ENCODE data around the gene PELI3.
"Not testable (repeated sequence)": the region's sequence is repeated elsewhere in the genome, so short reads cannot be mapped to it uniquely, and the experiment has no call there.

Gene PELI3

DNA sequence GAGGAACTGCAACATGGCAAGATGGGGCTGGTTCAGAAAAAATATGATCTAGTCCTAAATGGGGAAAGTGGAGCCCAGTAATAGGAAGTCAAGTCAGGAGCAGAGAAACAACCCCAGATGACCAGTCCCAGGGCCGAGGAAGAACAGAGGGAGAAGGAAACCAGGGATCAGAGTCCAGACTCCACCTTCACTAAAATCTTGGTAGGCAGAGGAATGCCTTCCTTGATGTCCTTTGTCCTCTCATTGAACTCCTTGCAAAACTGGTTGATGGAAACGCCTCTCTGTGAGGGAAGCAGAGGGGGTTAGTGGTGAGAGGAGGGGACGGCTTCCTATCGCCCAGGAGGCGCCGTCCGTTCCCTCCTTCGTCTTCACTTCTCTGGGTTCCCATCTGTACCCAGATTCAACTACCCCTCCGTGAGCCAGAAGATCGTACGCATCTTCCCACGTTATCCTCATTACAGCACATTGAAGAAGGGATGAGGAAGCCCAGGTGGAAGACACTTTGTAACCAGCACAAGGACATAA is 28.7 kb upstream of the PELI3 start:
- Histone ChIP-seq H4K20me1 (ENCODE audit: insufficient read depth, low read length) (no peaks in the 10 kb centered on the region), H3K79me2 (ENCODE audit: insufficient read depth, low read length) (no peaks in the 10 kb centered on the region), H3K36me3 (ENCODE audit: insufficient read depth, low read length) (peaks cover 25% of the 10 kb centered on the region), H2AFZ (ENCODE audit: low read length) (peak overlapping the region; percentile 29; the same call in 1 of the 2 replicates), H3F3A (ENCODE audit: insufficient read depth, low read length) (no peaks in the 10 kb centered on the region), H3K4me3 (ENCODE audit: low read depth, low read length, poor library complexity, severe bottlenecking) (peak overlapping the region; percentile 86), H3K4me2 (ENCODE audit: low read length) (peak overlapping the region; percentile 94), H3K4me1 (ENCODE audit: insufficient read depth, low read length, severe bottlenecking) (peaks cover 7% of the 10 kb centered on the region), H3K27ac (ENCODE audit: low read depth, low read length, poor library complexity, severe bottlenecking) (peak overlapping the region; percentile 65), H3K27me3 (ENCODE audit: insufficient read depth, low read length) (no peaks in the 10 kb centered on the region), H3K9ac (ENCODE audit: low read length) (peak overlapping the region; percentile 86), H3K9me2 (ENCODE audit: low read depth, low read length) (no peaks in the 10 kb centered on the region), H3K9me3 (ENCODE audit: low read length) (no peaks in the 10 kb centered on the region)
- TF ChIP-seq, protein P1, sequence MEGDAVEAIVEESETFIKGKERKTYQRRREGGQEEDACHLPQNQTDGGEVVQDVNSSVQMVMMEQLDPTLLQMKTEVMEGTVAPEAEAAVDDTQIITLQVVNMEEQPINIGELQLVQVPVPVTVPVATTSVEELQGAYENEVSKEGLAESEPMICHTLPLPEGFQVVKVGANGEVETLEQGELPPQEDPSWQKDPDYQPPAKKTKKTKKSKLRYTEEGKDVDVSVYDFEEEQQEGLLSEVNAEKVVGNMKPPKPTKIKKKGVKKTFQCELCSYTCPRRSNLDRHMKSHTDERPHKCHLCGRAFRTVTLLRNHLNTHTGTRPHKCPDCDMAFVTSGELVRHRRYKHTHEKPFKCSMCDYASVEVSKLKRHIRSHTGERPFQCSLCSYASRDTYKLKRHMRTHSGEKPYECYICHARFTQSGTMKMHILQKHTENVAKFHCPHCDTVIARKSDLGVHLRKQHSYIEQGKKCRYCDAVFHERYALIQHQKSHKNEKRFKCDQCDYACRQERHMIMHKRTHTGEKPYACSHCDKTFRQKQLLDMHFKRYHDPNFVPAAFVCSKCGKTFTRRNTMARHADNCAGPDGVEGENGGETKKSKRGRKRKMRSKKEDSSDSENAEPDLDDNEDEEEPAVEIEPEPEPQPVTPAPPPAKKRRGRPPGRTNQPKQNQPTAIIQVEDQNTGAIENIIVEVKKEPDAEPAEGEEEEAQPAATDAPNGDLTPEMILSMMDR (IDR thresholded peaks at IDR 0.05; ENCODE audit: low read length): no peak
- TF ChIP-seq EZH2 (IDR thresholded peaks at IDR 0.05; ENCODE audit: borderline replicate concordance, low read length): no peak

GRCh38 chr11:66438504-66439466 is 27.9 kb upstream of the PELI3 start, which contains the start of gene MRPL11:
TSS of gene MRPL11 (minus strand) at chr11:66438848. CDS start at chr11:66438754, 94 bp downstream.
- peaks cover 7% of the 10 kb centered on the region for H3K4me1 ChIP-seq (ENCODE audit: insufficient read depth, low read length, severe bottlenecking)
- H3K4me2 ChIP-seq (ENCODE audit: low read length): peak within 1 kb of the TSS; percentile 94
- H2AFZ ChIP-seq (ENCODE audit: low read length): peak within 1 kb of the TSS; percentile 29; the same call in 1 of the 2 replicates
- H3K9me3 ChIP-seq (ENCODE audit: low read length): no peaks in the 10 kb centered on the region
- H3K9ac ChIP-seq (ENCODE audit: low read length): peak within 1 kb of the TSS; percentile 86
- TF ChIP-seq, protein P1 (IDR thresholded peaks at IDR 0.05; ENCODE audit: low read length): peak; percentile 87
- no peak for TF ChIP-seq EZH2 (IDR thresholded peaks at IDR 0.05; ENCODE audit: borderline replicate concordance, low read length)
- H3K4me3 ChIP-seq (ENCODE audit: low read depth, low read length, poor library complexity, severe bottlenecking): peak within 1 kb of the TSS; percentile 86
- no peaks in the 10 kb centered on the region for H3K79me2 ChIP-seq (ENCODE audit: insufficient read depth, low read length)
- peaks cover 25% of the 10 kb centered on the region for H3K36me3 ChIP-seq (ENCODE audit: insufficient read depth, low read length)
- no peaks in the 10 kb centered on the region for H4K20me1 ChIP-seq (ENCODE audit: insufficient read depth, low read length)
- no peaks in the 10 kb centered on the region for H3K9me2 ChIP-seq (ENCODE audit: low read depth, low read length)
- H3K27me3 ChIP-seq (ENCODE audit: insufficient read depth, low read length): no peaks in the 10 kb centered on the region
- H3F3A ChIP-seq (ENCODE audit: insufficient read depth, low read length): no peaks in the 10 kb centered on the region
- peak within 1 kb of the TSS; percentile 65 for H3K27ac ChIP-seq (ENCODE audit: low read depth, low read length, poor library complexity, severe bottlenecking)

DNA sequence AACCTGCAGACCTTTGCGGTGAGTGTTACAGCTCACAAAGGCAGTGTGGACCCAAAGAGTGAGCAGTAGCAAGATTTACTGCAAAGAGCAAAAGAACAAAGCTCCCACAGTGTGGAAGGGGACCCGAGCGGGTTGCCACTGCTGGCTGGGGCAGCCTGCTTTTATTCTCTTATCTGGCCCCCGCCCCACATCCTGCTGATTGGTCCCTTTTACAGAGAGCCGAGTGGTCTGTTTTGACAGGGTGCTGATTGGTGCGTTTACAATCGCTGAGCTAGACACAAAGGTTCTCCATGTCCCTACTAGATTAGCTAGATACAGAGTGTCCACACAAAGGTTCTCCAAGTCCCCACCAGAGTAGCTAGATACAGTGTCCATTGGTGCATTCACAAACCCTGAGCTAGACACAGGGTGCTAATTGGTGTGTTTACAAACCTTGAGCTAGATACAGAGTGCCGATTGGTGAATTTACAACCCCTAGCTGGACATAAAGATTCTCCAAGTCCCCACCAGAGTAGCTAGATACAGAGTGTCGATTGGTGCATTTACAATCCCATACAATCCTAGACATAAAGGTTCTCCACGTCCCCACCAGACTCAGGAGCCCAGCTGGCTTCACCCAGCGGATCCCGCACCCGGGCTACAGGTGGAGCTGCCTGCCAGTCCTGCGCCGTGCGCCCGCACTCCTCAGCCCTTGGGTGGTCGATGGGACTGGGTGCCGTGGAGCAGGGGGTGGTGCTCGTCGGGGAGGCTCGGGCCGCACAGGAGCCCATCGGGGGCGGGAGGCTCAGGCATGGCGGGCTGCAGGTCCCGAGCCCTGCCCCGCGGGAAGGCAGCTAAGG is 26.4 kb upstream of the PELI3 start:
- H3K9ac ChIP-seq (ENCODE audit: low read length); H3K4me1 ChIP-seq (ENCODE audit: insufficient read depth, low read length, severe bottlenecking); H3K4me3 ChIP-seq (ENCODE audit: low read depth, low read length, poor library complexity, severe bottlenecking); H3K27ac ChIP-seq (ENCODE audit: low read depth, low read length, poor library complexity, severe bottlenecking); H3K9me3 ChIP-seq (ENCODE audit: low read length); H3F3A ChIP-seq (ENCODE audit: insufficient read depth, low read length); H3K79me2 ChIP-seq (ENCODE audit: insufficient read depth, low read length); H4K20me1 ChIP-seq (ENCODE audit: insufficient read depth, low read length); H2AFZ ChIP-seq (ENCODE audit: low read length); H3K9me2 ChIP-seq (ENCODE audit: low read depth, low read length); H3K4me2 ChIP-seq (ENCODE audit: low read length); H3K27me3 ChIP-seq (ENCODE audit: insufficient read depth, low read length): not testable (repeated sequence)
- peaks cover 18% of the 10 kb centered on the region for H3K36me3 ChIP-seq (ENCODE audit: insufficient read depth, low read length)

GRCh38 chr11:66440940-66441282 is 25.8 kb upstream of the PELI3 start:
- not testable (repeated sequence) for H3K79me2 ChIP-seq (ENCODE audit: insufficient read depth, low read length); H3K9me2 ChIP-seq (ENCODE audit: low read depth, low read length); H3K9ac ChIP-seq (ENCODE audit: low read length); H2AFZ ChIP-seq (ENCODE audit: low read length); H3F3A ChIP-seq (ENCODE audit: insufficient read depth, low read length); H3K4me3 ChIP-seq (ENCODE audit: low read depth, low read length, poor library complexity, severe bottlenecking); H3K4me2 ChIP-seq (ENCODE audit: low read length); H3K4me1 ChIP-seq (ENCODE audit: insufficient read depth, low read length, severe bottlenecking); H3K27ac ChIP-seq (ENCODE audit: low read depth, low read length, poor library complexity, severe bottlenecking); H4K20me1 ChIP-seq (ENCODE audit: insufficient read depth, low read length); H3K9me3 ChIP-seq (ENCODE audit: low read length); H3K27me3 ChIP-seq (ENCODE audit: insufficient read depth, low read length)
- H3K36me3 ChIP-seq (ENCODE audit: insufficient read depth, low read length): peaks cover 12% of the 10 kb centered on the region; the same call in 1 of the 2 replicates

Data from OCI-LY1 (cell line).